ENCODE measurements around the gene RESP18. TPM values are rescaled to one million over a fixed set of nuclear protein-coding genes. Genes with fewer than 3 reads are reported as not detected.

RESP18 gene
- polyA plus RNA-seq, 1 donor from 2014 or later = not detected

GRCh38 chr2:219291910-219292490, 40.5 kb downstream of the RESP18 start:
- no peaks in the 10 kb centered on the region for H3K9me2 ChIP-seq (ENCODE audit: insufficient read depth, low read length)
- TF ChIP-seq TAF1 (IDR thresholded peaks at IDR 0.05; ENCODE audit: low read depth) (no peak), SMC3 (conservative IDR thresholded peaks at IDR 0.05; ENCODE audit: poor library complexity) (no peak), RAD21 (conservative IDR thresholded peaks at IDR 0.05) (no peak)
- TF ChIP-seq, protein P1, sequence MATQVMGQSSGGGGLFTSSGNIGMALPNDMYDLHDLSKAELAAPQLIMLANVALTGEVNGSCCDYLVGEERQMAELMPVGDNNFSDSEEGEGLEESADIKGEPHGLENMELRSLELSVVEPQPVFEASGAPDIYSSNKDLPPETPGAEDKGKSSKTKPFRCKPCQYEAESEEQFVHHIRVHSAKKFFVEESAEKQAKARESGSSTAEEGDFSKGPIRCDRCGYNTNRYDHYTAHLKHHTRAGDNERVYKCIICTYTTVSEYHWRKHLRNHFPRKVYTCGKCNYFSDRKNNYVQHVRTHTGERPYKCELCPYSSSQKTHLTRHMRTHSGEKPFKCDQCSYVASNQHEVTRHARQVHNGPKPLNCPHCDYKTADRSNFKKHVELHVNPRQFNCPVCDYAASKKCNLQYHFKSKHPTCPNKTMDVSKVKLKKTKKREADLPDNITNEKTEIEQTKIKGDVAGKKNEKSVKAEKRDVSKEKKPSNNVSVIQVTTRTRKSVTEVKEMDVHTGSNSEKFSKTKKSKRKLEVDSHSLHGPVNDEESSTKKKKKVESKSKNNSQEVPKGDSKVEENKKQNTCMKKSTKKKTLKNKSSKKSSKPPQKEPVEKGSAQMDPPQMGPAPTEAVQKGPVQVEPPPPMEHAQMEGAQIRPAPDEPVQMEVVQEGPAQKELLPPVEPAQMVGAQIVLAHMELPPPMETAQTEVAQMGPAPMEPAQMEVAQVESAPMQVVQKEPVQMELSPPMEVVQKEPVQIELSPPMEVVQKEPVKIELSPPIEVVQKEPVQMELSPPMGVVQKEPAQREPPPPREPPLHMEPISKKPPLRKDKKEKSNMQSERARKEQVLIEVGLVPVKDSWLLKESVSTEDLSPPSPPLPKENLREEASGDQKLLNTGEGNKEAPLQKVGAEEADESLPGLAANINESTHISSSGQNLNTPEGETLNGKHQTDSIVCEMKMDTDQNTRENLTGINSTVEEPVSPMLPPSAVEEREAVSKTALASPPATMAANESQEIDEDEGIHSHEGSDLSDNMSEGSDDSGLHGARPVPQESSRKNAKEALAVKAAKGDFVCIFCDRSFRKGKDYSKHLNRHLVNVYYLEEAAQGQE (IDR thresholded peaks at IDR 0.05; ENCODE audit: borderline replicate concordance) = no peak
- no peak overlapping the region for H3K4me2 ChIP-seq (ENCODE audit: low read length)
- no peaks in the 10 kb centered on the region for H3K27me3 ChIP-seq (ENCODE audit: insufficient read depth, low read depth, low read length)
- H3K9me3 ChIP-seq (ENCODE audit: low read length) = no peaks in the 10 kb centered on the region
- no peak overlapping the region for H3K27ac ChIP-seq (ENCODE audit: low read length)
- H2AFZ ChIP-seq (ENCODE audit: low read depth, low read length) = no peak overlapping the region
- no peak overlapping the region for H3K4me3 ChIP-seq (ENCODE audit: low read length)
- no peaks in the 10 kb centered on the region for H3K79me2 ChIP-seq (replicated peaks; ENCODE audit: insufficient read depth, low read length)
- H3F3A ChIP-seq (ENCODE audit: insufficient read depth, low read length, poor library complexity, severe bottlenecking) = no peaks in the 10 kb centered on the region
- H3K9ac ChIP-seq (ENCODE audit: low read length) = no peak overlapping the region
- peaks cover 5% of the 10 kb centered on the region for H3K36me3 ChIP-seq (ENCODE audit: insufficient read depth, low read length)
- no peaks in the 10 kb centered on the region for H4K20me1 ChIP-seq (ENCODE audit: insufficient read depth)

- Histone ChIP-seq H4K20me1 (ENCODE audit: insufficient read depth) (no peaks in the 10 kb centered on the region), H3F3A (ENCODE audit: insufficient read depth, low read length, poor library complexity, severe bottlenecking) (no peaks in the 10 kb centered on the region), H3K4me2 (ENCODE audit: low read length) (no peak overlapping the region), H2AFZ (ENCODE audit: low read depth, low read length) (no peak overlapping the region), H3K79me2 (replicated peaks; ENCODE audit: insufficient read depth, low read length) (no peaks in the 10 kb centered on the region), H3K27ac (ENCODE audit: low read length) (no peak overlapping the region), H3K36me3 (ENCODE audit: insufficient read depth, low read length) (peaks cover 4% of the 10 kb centered on the region), H3K4me3 (ENCODE audit: low read length) (no peak overlapping the region), H3K9ac (ENCODE audit: low read length) (no peak overlapping the region), H3K9me3 (ENCODE audit: low read length) (no peaks in the 10 kb centered on the region), H3K27me3 (ENCODE audit: insufficient read depth, low read depth, low read length) (no peaks in the 10 kb centered on the region), H3K9me2 (ENCODE audit: insufficient read depth, low read length) (no peaks in the 10 kb centered on the region)
- TF ChIP-seq EZH2 (IDR thresholded peaks at IDR 0.05; ENCODE audit: borderline replicate concordance, insufficient read depth, low read length, poor library complexity, severe bottlenecking) (no peak), SMC3 (conservative IDR thresholded peaks at IDR 0.05; ENCODE audit: poor library complexity) (no peak), TAF1 (IDR thresholded peaks at IDR 0.05; ENCODE audit: low read depth) (no peak), MXI1 (conservative IDR thresholded peaks at IDR 0.05; ENCODE audit: poor library complexity, severe bottlenecking) (no peak), RAD21 (conservative IDR thresholded peaks at IDR 0.05) (no peak), EP300 (conservative IDR thresholded peaks at IDR 0.05; ENCODE audit: poor library complexity, severe bottlenecking) (no peak), POLR2AphosphoS5 (IDR thresholded peaks at IDR 0.05) (no peak)
- TF ChIP-seq, protein P2, sequence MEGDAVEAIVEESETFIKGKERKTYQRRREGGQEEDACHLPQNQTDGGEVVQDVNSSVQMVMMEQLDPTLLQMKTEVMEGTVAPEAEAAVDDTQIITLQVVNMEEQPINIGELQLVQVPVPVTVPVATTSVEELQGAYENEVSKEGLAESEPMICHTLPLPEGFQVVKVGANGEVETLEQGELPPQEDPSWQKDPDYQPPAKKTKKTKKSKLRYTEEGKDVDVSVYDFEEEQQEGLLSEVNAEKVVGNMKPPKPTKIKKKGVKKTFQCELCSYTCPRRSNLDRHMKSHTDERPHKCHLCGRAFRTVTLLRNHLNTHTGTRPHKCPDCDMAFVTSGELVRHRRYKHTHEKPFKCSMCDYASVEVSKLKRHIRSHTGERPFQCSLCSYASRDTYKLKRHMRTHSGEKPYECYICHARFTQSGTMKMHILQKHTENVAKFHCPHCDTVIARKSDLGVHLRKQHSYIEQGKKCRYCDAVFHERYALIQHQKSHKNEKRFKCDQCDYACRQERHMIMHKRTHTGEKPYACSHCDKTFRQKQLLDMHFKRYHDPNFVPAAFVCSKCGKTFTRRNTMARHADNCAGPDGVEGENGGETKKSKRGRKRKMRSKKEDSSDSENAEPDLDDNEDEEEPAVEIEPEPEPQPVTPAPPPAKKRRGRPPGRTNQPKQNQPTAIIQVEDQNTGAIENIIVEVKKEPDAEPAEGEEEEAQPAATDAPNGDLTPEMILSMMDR (IDR thresholded peaks at IDR 0.05; ENCODE audit: poor library complexity, severe bottlenecking) = no peak
- TF ChIP-seq, protein P1 (IDR thresholded peaks at IDR 0.05; ENCODE audit: borderline replicate concordance) = no peak
Measured at GRCh38 chr2:219291394-219291793, 41.1 kb downstream of the RESP18 start.
